IPS-18a (cell line): ENCODE data around the gene TAS1R3.

Experiments
- H3K27ac ChIP-seq: one replicate; pipeline ENCODE4 v1.5.1; 2013; ENCODE audit warnings: low read length
- H3K27me3 ChIP-seq: one replicate; pipeline ENCODE4 v1.6.1; 2013; ENCODE audit warnings: mild to moderate bottlenecking, low read length; ENCODE audit not compliant: control insufficient read depth, insufficient read depth
- H3K36me3 ChIP-seq: one replicate; pipeline ENCODE4 v1.6.1; 2013; ENCODE audit warnings: low read depth, low read length; ENCODE audit not compliant: control insufficient read depth
- H3K4me1 ChIP-seq: one replicate; pipeline ENCODE4 v1.6.1; 2013; ENCODE audit warnings: low read depth, low read length; ENCODE audit not compliant: control insufficient read depth
- H3K4me3 ChIP-seq: one replicate; pipeline ENCODE4 v1.5.1; 2013; ENCODE audit warnings: low read length
- H3K9ac ChIP-seq: one replicate; pipeline ENCODE4 v1.6.1; 2013; ENCODE audit warnings: mild to moderate bottlenecking, low read length, moderate library complexity
- H3K9me3 ChIP-seq: one replicate; pipeline ENCODE4 v1.6.1; 2013; ENCODE audit warnings: low read depth, low read length; ENCODE audit not compliant: control insufficient read depth

Gene TAS1R3

GRCh38 chr1:1297802-1298424 lies 33.2 kb upstream of the TAS1R3 start:
- Histone ChIP-seq H3K9me3 (no peaks in the 10 kb centered on the region), H3K4me1 (no peaks in the 10 kb centered on the region), H3K27me3 (no peaks in the 10 kb centered on the region), H3K36me3 (no peaks in the 10 kb centered on the region), H3K4me3 (no peak overlapping the region), H3K27ac (no peak overlapping the region), H3K9ac (no peak overlapping the region)

- Histone ChIP-seq H3K36me3 (no peaks in the 10 kb centered on the region), H3K27me3 (no peaks in the 10 kb centered on the region), H3K27ac (no peak overlapping the region), H3K4me3 (no peak overlapping the region), H3K4me1 (no peaks in the 10 kb centered on the region), H3K9me3 (no peaks in the 10 kb centered on the region), H3K9ac (no peak overlapping the region)
These were observed 32.0 kb upstream of the TAS1R3 start for GRCh38 chr1:1298861-1299685.

DNA sequence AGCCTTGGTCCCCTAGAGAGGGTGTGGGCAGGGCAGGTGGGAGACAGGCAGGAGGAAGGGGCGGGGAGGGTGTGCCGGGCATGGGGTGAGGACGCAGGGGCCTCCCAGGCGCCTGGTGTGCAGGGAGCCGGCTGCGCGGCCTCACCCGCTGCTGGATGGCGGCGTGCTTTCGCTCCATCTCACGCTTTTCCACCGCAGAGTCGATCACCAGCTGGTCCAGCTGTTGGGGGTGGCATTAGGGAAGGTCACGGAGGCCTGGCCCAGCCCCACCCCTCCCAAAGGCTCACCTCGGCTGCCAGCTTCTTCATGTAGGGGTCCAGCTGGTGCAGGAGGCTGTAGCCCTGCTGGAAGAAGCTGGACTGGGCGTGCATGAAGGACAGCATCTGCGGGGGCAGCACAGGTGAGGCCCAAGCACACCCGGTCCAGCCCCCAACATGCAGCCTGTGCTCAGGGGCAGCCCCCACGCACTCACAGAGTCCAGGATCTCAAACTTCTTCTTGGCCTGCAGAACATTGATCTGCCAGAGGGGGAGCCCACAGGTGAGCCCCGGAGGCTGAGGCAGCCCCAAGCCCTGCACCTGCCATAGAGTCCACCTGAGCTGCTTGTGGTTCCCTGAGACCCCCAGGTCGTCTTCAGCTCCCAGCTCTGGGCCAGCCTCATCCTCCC lies 31.3 kb upstream of the TAS1R3 start:
- no peaks in the 10 kb centered on the region for H3K27me3 ChIP-seq
- no peak overlapping the region for H3K4me3 ChIP-seq
- no peak overlapping the region for H3K9ac ChIP-seq
- peaks cover 5% of the 10 kb centered on the region for H3K4me1 ChIP-seq
- no peak overlapping the region for H3K27ac ChIP-seq
- H3K36me3 ChIP-seq: no peaks in the 10 kb centered on the region
- no peaks in the 10 kb centered on the region for H3K9me3 ChIP-seq

DNA sequence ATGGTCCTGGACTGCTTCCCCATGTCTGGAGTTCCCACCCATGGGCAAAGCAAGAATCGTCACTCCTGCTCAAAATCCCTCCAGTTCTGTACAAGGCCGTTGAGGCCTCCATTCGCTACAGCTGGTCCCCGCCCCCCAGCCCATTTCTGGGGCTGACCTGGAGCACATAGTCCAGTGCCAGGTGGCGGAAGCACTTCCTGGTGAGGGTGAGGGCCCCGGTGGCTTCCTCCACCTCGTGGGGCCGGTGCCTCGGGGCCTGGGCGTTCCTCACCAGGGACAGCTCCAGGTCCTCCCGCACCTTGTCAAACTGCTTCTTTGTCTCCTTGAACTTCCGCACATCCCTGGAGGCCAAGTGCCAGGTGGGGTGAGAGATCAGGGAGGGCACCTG lies 30.7 kb upstream of the TAS1R3 start:
- Histone ChIP-seq H3K4me3 (no peak overlapping the region), H3K4me1 (peaks cover 11% of the 10 kb centered on the region), H3K9ac (no peak overlapping the region), H3K27me3 (no peaks in the 10 kb centered on the region), H3K9me3 (no peaks in the 10 kb centered on the region), H3K36me3 (no peaks in the 10 kb centered on the region), H3K27ac (no peak overlapping the region)

DNA sequence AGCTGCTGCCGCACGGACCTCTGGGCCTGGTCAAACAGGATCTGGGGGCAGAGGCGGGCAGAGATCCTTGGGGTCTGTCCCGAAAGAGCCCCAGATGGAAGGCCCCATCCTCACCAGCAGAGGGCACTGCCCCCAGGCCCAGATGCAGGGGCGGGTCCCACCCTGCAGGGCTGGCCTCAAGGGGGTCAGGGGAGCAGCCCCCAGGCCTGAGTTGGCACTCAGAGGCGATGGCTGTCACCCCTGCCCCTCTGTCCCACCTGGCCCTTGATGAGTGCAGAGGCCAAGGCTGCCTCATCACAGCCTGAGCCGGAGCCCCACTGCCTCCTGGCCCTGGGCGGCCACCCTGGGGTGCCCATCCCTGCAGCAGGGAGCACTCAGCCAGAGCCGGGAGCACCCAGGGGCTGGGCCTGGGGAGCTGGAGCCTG lies 29.1 kb upstream of the TAS1R3 start:
- peaks cover 5% of the 10 kb centered on the region for H3K27me3 ChIP-seq
- H3K36me3 ChIP-seq: no peaks in the 10 kb centered on the region
- H3K4me3 ChIP-seq: no peak overlapping the region
- no peak overlapping the region for H3K27ac ChIP-seq
- no peaks in the 10 kb centered on the region for H3K9me3 ChIP-seq
- H3K4me1 ChIP-seq: peaks cover 19% of the 10 kb centered on the region
- no peak overlapping the region for H3K9ac ChIP-seq

- no peaks in the 10 kb centered on the region for H3K9me3 ChIP-seq
- H3K36me3 ChIP-seq: no peaks in the 10 kb centered on the region
- H3K4me3 ChIP-seq: no peak overlapping the region
- no peak overlapping the region for H3K9ac ChIP-seq
- H3K27ac ChIP-seq: no peak overlapping the region
- peaks cover 20% of the 10 kb centered on the region for H3K4me1 ChIP-seq
- peaks cover 6% of the 10 kb centered on the region for H3K27me3 ChIP-seq
These were observed 28.1 kb upstream of the TAS1R3 start for GRCh38 chr1:1302951-1303509.

GRCh38 chr1:1303736-1304135 lies 27.3 kb upstream of the TAS1R3 start:
- Histone ChIP-seq H3K36me3 (no peaks in the 10 kb centered on the region), H3K4me3 (no peak overlapping the region), H3K27ac (no peak overlapping the region), H3K4me1 (peaks cover 20% of the 10 kb centered on the region), H3K9me3 (no peaks in the 10 kb centered on the region), H3K27me3 (peaks cover 6% of the 10 kb centered on the region), H3K9ac (no peak overlapping the region)

- Histone ChIP-seq H3K9me3 (no peaks in the 10 kb centered on the region), H3K27ac (no peak overlapping the region), H3K27me3 (peaks cover 6% of the 10 kb centered on the region), H3K9ac (no peak overlapping the region), H3K4me1 (peaks cover 20% of the 10 kb centered on the region), H3K4me3 (peak overlapping the region; percentile 37), H3K36me3 (no peaks in the 10 kb centered on the region)
These were observed 26.5 kb upstream of the TAS1R3 start for GRCh38 chr1:1304331-1305299.

GRCh38 chr1:1305300-1306069 lies 25.6 kb upstream of the TAS1R3 start:
- no peaks in the 10 kb centered on the region for H3K36me3 ChIP-seq

DNA sequence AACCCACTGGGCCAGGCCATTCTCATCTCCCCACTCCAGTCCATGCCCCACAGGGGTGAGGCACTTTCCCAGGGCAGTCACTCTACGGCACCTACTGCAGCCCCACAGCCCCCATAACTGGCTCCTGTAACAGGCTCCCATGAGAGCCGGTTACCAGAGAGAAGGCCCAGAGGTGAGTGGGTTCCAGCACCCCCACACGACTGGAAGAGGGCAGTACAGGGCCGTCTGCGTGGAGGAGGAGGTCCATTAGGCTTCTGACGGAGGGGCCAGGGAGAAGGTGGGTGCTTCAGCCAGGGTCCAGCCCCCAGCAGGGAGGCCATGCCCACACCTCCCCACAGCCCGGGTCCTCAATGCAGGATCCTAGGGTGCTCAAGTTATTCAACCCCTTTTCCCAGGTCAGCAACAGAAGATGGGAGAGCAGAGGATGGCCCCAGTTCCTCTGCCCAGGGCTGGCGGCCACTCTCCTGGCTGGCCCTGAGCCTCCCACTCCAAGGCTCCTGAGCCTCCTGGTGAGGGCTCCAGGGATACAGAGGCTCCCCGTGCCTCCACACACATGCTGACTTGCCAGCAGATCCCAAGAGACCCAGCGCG lies 24.9 kb upstream of the TAS1R3 start:
- Histone ChIP-seq H3K36me3 (peaks cover 3% of the 10 kb centered on the region), H3K27ac (no peak overlapping the region), H3K4me1 (peaks cover 23% of the 10 kb centered on the region), H3K9me3 (no peaks in the 10 kb centered on the region), H3K4me3 (peak overlapping the region; percentile 61), H3K9ac (no peak overlapping the region), H3K27me3 (peaks cover 6% of the 10 kb centered on the region)

More at GRCh38 chr1:1305300-1306069, 25.6 kb upstream of the TAS1R3 start:
- peaks cover 6% of the 10 kb centered on the region for H3K27me3 ChIP-seq
- H3K4me3 ChIP-seq: peak overlapping the region; percentile 37
- H3K9ac ChIP-seq: no peak overlapping the region
- no peak overlapping the region for H3K27ac ChIP-seq
- H3K9me3 ChIP-seq: no peaks in the 10 kb centered on the region
- peaks cover 23% of the 10 kb centered on the region for H3K4me1 ChIP-seq
